HCT116 (cell line): Measurements from ENCODE around the gene TLR1. TPM values are rescaled to one million over a fixed set of nuclear protein-coding genes. Genes with fewer than 3 reads are reported as not detected.

ENCODE experiments used
- ATAC-seq: fragments of 200-7000 bp; cut with Tn5 transposase; 2 replicates; pipeline ENCODE4 v1.9.1; 2020; ENCODE audit warnings: mild to moderate bottlenecking, moderate library complexity
- Bru-seq: library from RNA; stranded (reverse); fragments of 400-500 nt; gene quantifications from one replicate; lab custom pipeline; 2021; lab: Mats Ljungman, UMichigan
- BruChase-seq, 2 experiments: library from RNA; stranded (reverse); fragments of 400-500 nt; gene quantifications; one replicate each; lab custom pipeline; 2021; lab: Mats Ljungman, UMichigan
- BruUV-seq: library from RNA; stranded (reverse); fragments of 400-500 nt; replicated peaks from 2 replicates; lab custom pipeline; 2021; lab: Mats Ljungman, UMichigan
- CTCF ChIA-PET: fragments of 300-600 bp; sonication (Branson Sonifier 250); formaldehyde crosslinking; loops from one replicate; lab custom pipeline; 2021; ENCODE audit warnings: antibody characterized with exemption; lab: Charles Lee
- POLR2A ChIA-PET: fragments of 300-600, 350-600 bp; sonication (Branson Sonifier 250); formaldehyde crosslinking; loops from one replicate; lab custom pipeline; 2021; ENCODE audit warnings: antibody characterized with exemption; lab: Charles Lee
- RAD21 ChIA-PET, 2 experiments: fragments of 300-600 bp; sonication (Branson Sonifier 250); formaldehyde crosslinking; loops; one replicate each; lab custom pipeline; 2023; ENCODE audit warnings: low total read pairs in 2 of 2; ENCODE audit not compliant: uncharacterized antibody in 2 of 2, unreplicated experiment in 2 of 2, low non-redundant PET in 1 of 2; lab: Charles Lee
- DNase-seq: peaks from one replicate; pipeline ENCODE4 v3.0.0-alpha.2; 2010; ENCODE audit warnings: low read depth, low spot score
- H2AFZ ChIP-seq: fragments of 200-600 bp; shearing (Covaris generic), sonication (generic); 2 replicates; pipeline ENCODE4 v1.6.1; 2017; ENCODE audit warnings: low read depth, mixed run types, mixed read lengths, antibody characterized with exemption, low read length; ENCODE audit not compliant: poor library complexity, severe bottlenecking
- H3K27ac ChIP-seq: 2 replicates; pipeline ENCODE4 v1.5.1; 2012; ENCODE audit warnings: low read depth, low read length
- H3K27me3 ChIP-seq: fragments of 200-600 bp; sonication (generic); 2 replicates; pipeline ENCODE4 v1.6.1; 2016; ENCODE audit warnings: mixed run types, low read length, mixed read lengths; ENCODE audit not compliant: insufficient read depth
- H3K36me3 ChIP-seq, 2 experiments: fragments of 200-500 bp in 1 of 2; fragments of 200-600 bp in 1 of 2; sonication (Bioruptor generic) in 1 of 2; sonication (generic) in 1 of 2; 2 replicates each; pipeline versions ENCODE4 v1.5.1 to v1.6.1; 2014 to 2016; ENCODE audit warnings: low read length in 2 of 2, inconsistent platforms in 1 of 2, mixed read lengths in 1 of 2, mixed run types in 1 of 2; ENCODE audit not compliant: insufficient read depth in 2 of 2, control insufficient read depth in 1 of 2
- H3K4me1 ChIP-seq, 2 experiments: fragments of 200-600 bp in 1 of 2; sonication (generic) in 1 of 2; 2 replicates each; pipeline versions ENCODE4 v1.5.1 to v1.6.1; 2012 to 2017; ENCODE audit warnings: low read length in 2 of 2, inconsistent platforms in 1 of 2, mild to moderate bottlenecking in 1 of 2, mixed read lengths in 1 of 2, mixed run types in 1 of 2, moderate library complexity in 1 of 2; ENCODE audit not compliant: insufficient read depth in 2 of 2, control insufficient read depth in 1 of 2
- H3K4me2 ChIP-seq: fragments of 200-600 bp; sonication (generic); 2 replicates; pipeline ENCODE4 v1.6.1; 2017; ENCODE audit warnings: mixed run types, low read length, mixed read lengths
- H3K4me3 ChIP-seq, 2 experiments: fragments of 200-600 bp in 1 of 2; sonication (generic) in 1 of 2; replicated peaks in 1 of 2; 2 replicates each; pipeline ENCODE4 v1.5.1; 2011 to 2016; ENCODE audit warnings: low read length in 2 of 2, control low read depth in 1 of 2, low read depth in 1 of 2, mild to moderate bottlenecking in 1 of 2, mixed read lengths in 1 of 2, mixed run types in 1 of 2
- H3K79me2 ChIP-seq: fragments of 200-600 bp; sonication (generic); 2 replicates; pipeline ENCODE4 v1.6.1; 2017; ENCODE audit warnings: mild to moderate bottlenecking, mixed run types, low read length, moderate library complexity, mixed read lengths; ENCODE audit not compliant: insufficient read depth
- H3K9ac ChIP-seq: fragments of 200-600 bp; sonication (generic); 2 replicates; pipeline ENCODE4 v1.6.1; 2016; ENCODE audit warnings: low read length, mixed read lengths
- H3K9me2 ChIP-seq: fragments of 200-600 bp; sonication (generic), shearing (Covaris generic); 2 replicates; pipeline ENCODE4 v1.6.1; 2017; ENCODE audit warnings: mixed run types, mild to moderate bottlenecking, moderate library complexity; ENCODE audit not compliant: insufficient read depth
- H3K9me3 ChIP-seq, 2 experiments: fragments of 200-500 bp in 1 of 2; fragments of 200-600 bp in 1 of 2; sonication (Bioruptor generic) in 1 of 2; sonication (generic) in 1 of 2; 2 replicates each; pipeline ENCODE4 v1.6.1; 2014 to 2017; ENCODE audit warnings: low read length in 2 of 2, mixed read lengths in 2 of 2, inconsistent platforms in 1 of 2, low read depth in 1 of 2, mild to moderate bottlenecking in 1 of 2, mixed run types in 1 of 2, moderate library complexity in 1 of 2; ENCODE audit not compliant: control insufficient read depth in 1 of 2, insufficient read depth in 1 of 2
- H4K20me1 ChIP-seq: fragments of 200-600 bp; sonication (generic), shearing (Covaris generic); 2 replicates; pipeline ENCODE4 v1.6.1; 2017; ENCODE audit warnings: mixed run types, mild to moderate bottlenecking, moderate library complexity; ENCODE audit not compliant: insufficient read depth
- CTCF ChIP-seq, 3 experiments: fragments of 200-600 bp in 1 of 3; sonication (generic) in 1 of 3; IDR thresholded peaks in 2 of 3; conservative IDR thresholded peaks in 1 of 3; 2 replicates each; pipeline ENCODE4 v1.5.1; 2012 to 2017; ENCODE audit warnings: low read depth in 2 of 3, low read length in 2 of 3, antibody characterized with exemption in 1 of 3, borderline replicate concordance in 1 of 3, control low read depth in 1 of 3, mild to moderate bottlenecking in 1 of 3, mixed read lengths in 1 of 3, mixed run types in 1 of 3, moderate library complexity in 1 of 3; ENCODE audit not compliant: insufficient read depth in 1 of 3
- EGR1 ChIP-seq: IDR thresholded peaks from 2 replicates; pipeline ENCODE4 v1.6.1; 2012; ENCODE audit warnings: low read depth
- EZH2phosphoT487 ChIP-seq: fragments of 200-600 bp; IDR thresholded peaks from 2 replicates; pipeline ENCODE4 v1.6.1; 2018; ENCODE audit warnings: antibody characterized with exemption, borderline replicate concordance
- MAX ChIP-seq: IDR thresholded peaks from 2 replicates; pipeline ENCODE4 v1.6.1; 2012
- POLR2A ChIP-seq: IDR thresholded peaks from 2 replicates; pipeline ENCODE4 v1.7.0; 2011; ENCODE audit warnings: borderline replicate concordance; ENCODE audit not compliant: insufficient read depth, insufficient read length; ENCODE audit errors: extremely low read depth
- RAD21 ChIP-seq: IDR thresholded peaks from 2 replicates; pipeline ENCODE4 v1.6.1; 2012; ENCODE audit warnings: low read depth, mild to moderate bottlenecking
- SIN3A ChIP-seq: IDR thresholded peaks from 2 replicates; pipeline ENCODE4 v1.6.1; 2012; ENCODE audit warnings: low read depth
- SP1 ChIP-seq: IDR thresholded peaks from 2 replicates; pipeline ENCODE4 v1.6.1; 2012; ENCODE audit warnings: low read depth
- TCF7L2 ChIP-seq: IDR thresholded peaks from 2 replicates; pipeline ENCODE4 v1.7.0; 2011; ENCODE audit warnings: borderline replicate concordance, inconsistent platforms; ENCODE audit not compliant: insufficient read depth, insufficient read length; ENCODE audit errors: extremely low read depth
- ZBTB33 ChIP-seq: IDR thresholded peaks from 2 replicates; pipeline ENCODE4 v1.6.1; 2011; ENCODE audit warnings: mild to moderate bottlenecking, low read length, moderate library complexity; ENCODE audit not compliant: insufficient replicate concordance; ENCODE audit errors: extremely low read depth
- ZFX ChIP-seq: fragments of 450-650 bp; IDR thresholded peaks from 2 replicates; pipeline ENCODE4 v1.6.1; 2017
- intact Hi-C: fragments of 100-400 bp; cut with micrococcal nuclease; formaldehyde crosslinking; loops from 2 replicates; pipeline ENCODE4 v1.10.0; 2022
- long read RNA-seq: library from polyadenylated mRNA; unstranded; transcript quantifications from one replicate; pipeline ENCODE4 v2.0.0, GENCODE V29; 2021; ENCODE audit not compliant: unreplicated experiment
- polyA plus RNA-seq: library from polyadenylated mRNA; unstranded; fragments of >200 nt; gene quantifications from 2 replicates; pipeline ENCODE4 v1.2.1, GENCODE V29; 2012; ENCODE audit warnings: missing spikeins
- total RNA-seq: library from RNA; stranded (reverse); gene quantifications from one replicate; pipeline ENCODE4 v1.2.1, GENCODE V29; 2021; ENCODE audit not compliant: unreplicated experiment

The TLR1 gene
- 1.4 TPM for total RNA-seq
- 0.42 and 0.70 TPM in 2 replicates for polyA plus RNA-seq
- Bru-seq, nascent RNA: percentile 39 among the genes with signal in this experiment
- percentile 51 among the genes with signal in this experiment for BruChase-seq, experiment 1, labeled RNA remaining after a 6-hour chase
- percentile 57 among the genes with signal in this experiment for BruChase-seq, experiment 2, labeled RNA remaining after a 2-hour chase
- long read RNA-seq, partial matches to known transcripts: 0 of 2 reads
- long read RNA-seq, other reads (novel, unspliced or antisense): 2 of 2 reads

- ChIA-PET CTCF (interaction anchor here (1.1 to 2.0 kb wide), 4 partner anchors 16 to 56 kb away, joined by 3 to 5 read pairs (median 5); partner anchors contain the start of gene TLR10), RAD21 (no interaction called here), POLR2A (interaction anchor here (1.5 kb wide), 1 partner anchor 22 kb away, joined by 4 read pairs; the partner anchor contains the start of gene TLR10)
- no peaks in the 10 kb centered on the region for H3K9me3 ChIP-seq
- H3K4me2 ChIP-seq: no peak within 1 kb of the TSS; the same call in 1 of the 2 replicates
- no peaks in the 10 kb centered on the region for H3K36me3 ChIP-seq
- DNase-seq (peak; percentile 18), ATAC-seq (peak; percentile 69)
- no peaks in the 10 kb centered on the region for H3K9me2 ChIP-seq
- H3K27me3 ChIP-seq: no peaks in the 10 kb centered on the region
- no peaks in the 10 kb centered on the region for H4K20me1 ChIP-seq
- H3K4me3 ChIP-seq: no peak within 1 kb of the TSS
- H3K4me1 ChIP-seq: no peaks in the 10 kb centered on the region; a peak in 1 of 4 replicates
- BruUV-seq: no TSS peak
- no peaks in the 10 kb centered on the region for H3K79me2 ChIP-seq
- H2AFZ ChIP-seq: peak within 1 kb of the TSS; percentile 75
- no peak within 1 kb of the TSS for H3K27ac ChIP-seq
- intact Hi-C loops: no loop called here
- TF ChIP-seq RAD21 (peak; percentile 40; the same call in 1 of the 2 replicates), SP1 (no peak), CTCF (IDR thresholded peaks at IDR 0.05 in 2 of 3, conservative IDR thresholded peaks at IDR 0.05 in 1 of 3; ENCODE audit: borderline replicate concordance in 1 of 3, insufficient read depth in 1 of 3, low read depth in 2 of 3, low read length in 2 of 3) (peak; percentile 23 to 57 (median 46); a peak in 5 of 6 replicates)
- H3K9ac ChIP-seq: no peak within 1 kb of the TSS
Measured at GRCh38 chr4:38804654-38805295, at the start of gene TLR1. Gene TLR1 (minus strand): TSS chr4:38804791. CDS start chr4:38798831, 5,960 bp downstream.

- ATAC-seq (no peak), DNase-seq (no peak)
- no TSS peak for BruUV-seq
- no peaks in the 10 kb centered on the region for H3K9me3 ChIP-seq
- H2AFZ ChIP-seq: no peak overlapping the region
- no peaks in the 10 kb centered on the region for H3K79me2 ChIP-seq
- H3K9ac ChIP-seq: no peak overlapping the region
- H3K4me2 ChIP-seq: no peak overlapping the region
- H3K4me3 ChIP-seq: no peak overlapping the region
- H3K36me3 ChIP-seq: no peaks in the 10 kb centered on the region
- H4K20me1 ChIP-seq: no peaks in the 10 kb centered on the region
- ChIA-PET CTCF (no interaction called here), RAD21 (no interaction called here), POLR2A (no interaction called here)
- H3K27ac ChIP-seq: no peak overlapping the region
- intact Hi-C loops: no loop called here
- no peaks in the 10 kb centered on the region for H3K9me2 ChIP-seq
- no peaks in the 10 kb centered on the region for H3K27me3 ChIP-seq
- H3K4me1 ChIP-seq: no peaks in the 10 kb centered on the region
- TF ChIP-seq POLR2A: no peak
- no peak for TF ChIP-seq SIN3A
- no peak for TF ChIP-seq MAX
- TF ChIP-seq TCF7L2: no peak
- TF ChIP-seq EZH2phosphoT487: no peak
- no peak for TF ChIP-seq ZBTB33
- TF ChIP-seq EGR1: no peak
- no peak for TF ChIP-seq ZFX
Measured at GRCh38 chr4:38846015-38846414, 41.4 kb upstream of the TLR1 start.
